H1 (cell line): ENCODE measurements around the gene SLU7. TPM values are rescaled to one million over a fixed set of nuclear protein-coding genes. Genes with fewer than 3 reads are reported as not detected.

Source experiments
- SIX5 ChIP-seq: IDR thresholded peaks from 2 replicates; pipeline ENCODE4 v1.6.1; 2011; ENCODE audit warnings: mild to moderate bottlenecking, low read depth, low read length
- polyA plus RNA-seq, 7 experiments: library from polyadenylated mRNA; depleted of rRNA in 3 of 7; stranded (reverse) in 5 of 7; unstranded in 2 of 7; fragments of >200 nt in 5 of 7; fragments of 200-250 nt in 2 of 7; gene quantifications; 1 replicate in 5 of 7; 2 replicates in 1 of 7; 4 replicates in 1 of 7; pipeline versions ENCODE4 v1.2.1 to v1.2.3, GENCODE V29; 2011 to 2013; ENCODE audit warnings: missing spikeins in 2 of 7, mixed read lengths in 2 of 7
- total RNA-seq: library from RNA; stranded (reverse); fragmentation: NEBNext Ultra II Directional; extraction: Animal tissue kit (Norgen Biotek cat#: 25700); gene quantifications from 2 replicates; pipeline ENCODE4 v1.2.1, GENCODE V29; 2021

SLU7 gene
- total and polyA plus RNA-seq, 2 of the 8 experiments (the other 6 are each of a cell fraction or from before 2014, with no cell fraction given) = 6.0 to 34.1 TPM

DNA sequence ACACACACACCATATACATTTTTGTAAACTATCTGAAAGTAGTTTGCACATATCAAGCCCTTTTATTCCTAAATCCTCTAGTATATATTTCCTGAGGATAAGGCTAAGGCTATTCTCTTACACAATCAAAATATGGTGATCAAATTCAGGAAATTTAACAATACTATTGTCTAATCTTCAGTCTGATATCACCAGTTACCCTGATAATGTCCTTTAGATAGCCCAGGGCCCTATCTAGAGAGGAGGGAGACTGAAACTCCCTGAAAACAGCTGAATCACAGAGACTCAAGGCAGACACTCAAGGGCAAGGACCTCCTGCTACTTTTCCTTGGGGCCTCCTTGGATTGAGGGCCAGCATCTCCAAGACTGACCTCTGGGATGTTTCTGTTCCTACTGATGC is 33.2 kb upstream of the SLU7 start (continued):
- TF ChIP-seq SIX5 = no peak
